HG02970 (cell line): ENCODE measurements around the gene APLP1.
"Not testable (repeated sequence)": the region's sequence is repeated elsewhere in the genome, so short reads cannot be mapped to it uniquely, and the experiment has no call there.

ENCODE experiments used
- ATAC-seq: cut with Tn5 transposase; IDR thresholded peaks from one replicate; pipeline ENCODE4 v1.9.1; 2021; ENCODE audit warnings: mild to moderate bottlenecking, moderate library complexity, moderate number of reproducible peaks; ENCODE audit not compliant: unreplicated experiment, low FRiP score

APLP1 gene

GRCh38 chr19:35902870-35903475 is 34.6 kb downstream of the APLP1 start:
- ATAC-seq, result no peak

- ATAC-seq, result peak; percentile 32
Measured at GRCh38 chr19:35903550-35904179, 35.3 kb downstream of the APLP1 start.

GRCh38 chr19:35904311-35905068 is 36.1 kb downstream of the APLP1 start:
- ATAC-seq, result no peak

DNA sequence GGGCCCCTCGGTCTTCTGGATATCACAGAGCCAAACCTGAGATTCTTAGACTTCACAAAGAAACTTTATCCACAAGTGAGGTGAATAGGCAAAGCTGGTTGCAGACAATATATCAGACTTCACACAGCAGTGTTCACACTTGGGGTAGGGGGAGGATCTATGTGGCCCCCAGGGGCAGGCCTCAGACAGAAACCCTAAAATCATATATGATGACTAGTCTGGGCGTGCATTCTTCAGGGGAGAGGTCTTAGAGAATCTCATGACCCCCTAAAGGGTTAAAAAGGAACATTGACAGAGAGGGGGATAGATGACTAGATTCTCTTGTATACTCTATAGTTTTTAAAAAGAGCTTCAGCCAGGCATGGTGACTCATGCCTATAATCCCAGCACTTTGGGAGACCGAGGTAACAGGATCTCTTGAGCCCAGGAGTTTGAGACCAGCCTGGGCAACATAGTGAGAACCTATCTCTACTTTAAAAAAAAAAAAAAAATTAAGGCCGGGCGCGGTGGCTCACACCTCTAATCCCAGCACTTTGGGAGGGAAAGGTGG is 36.9 kb downstream of the APLP1 start:
- no peak for ATAC-seq

GRCh38 chr19:35907377-35907745 is 39.0 kb downstream of the APLP1 start:
- no peak for ATAC-seq

DNA sequence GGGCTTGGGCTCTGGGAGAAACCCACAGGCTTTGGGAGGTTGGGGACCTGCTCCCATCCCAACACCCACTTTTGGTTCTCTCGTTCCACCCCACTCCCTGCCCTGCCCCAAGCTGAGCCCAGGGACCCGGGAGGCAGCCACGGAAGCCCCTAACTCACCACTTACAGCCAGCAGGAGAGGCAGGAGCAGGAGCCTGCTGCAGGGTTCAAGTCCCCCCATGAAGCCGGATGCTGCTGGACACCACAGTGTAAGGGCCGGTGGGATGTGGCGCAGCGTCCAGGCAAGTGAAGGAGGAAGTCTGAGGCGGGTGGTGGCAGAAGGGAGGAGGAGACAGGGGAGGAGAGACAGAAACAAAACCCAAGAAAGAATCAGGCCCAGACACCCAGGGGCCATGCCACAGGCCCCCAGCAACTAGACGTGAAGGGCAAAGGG is 39.7 kb downstream of the APLP1 start, which contains the start of gene TYROBP:
Gene TYROBP, minus strand, starts transcription at position 286 of the 432 bp plus-strand sequence. Its CDS starts 67 bp downstream, at position 219.
- no peak for ATAC-seq

DNA sequence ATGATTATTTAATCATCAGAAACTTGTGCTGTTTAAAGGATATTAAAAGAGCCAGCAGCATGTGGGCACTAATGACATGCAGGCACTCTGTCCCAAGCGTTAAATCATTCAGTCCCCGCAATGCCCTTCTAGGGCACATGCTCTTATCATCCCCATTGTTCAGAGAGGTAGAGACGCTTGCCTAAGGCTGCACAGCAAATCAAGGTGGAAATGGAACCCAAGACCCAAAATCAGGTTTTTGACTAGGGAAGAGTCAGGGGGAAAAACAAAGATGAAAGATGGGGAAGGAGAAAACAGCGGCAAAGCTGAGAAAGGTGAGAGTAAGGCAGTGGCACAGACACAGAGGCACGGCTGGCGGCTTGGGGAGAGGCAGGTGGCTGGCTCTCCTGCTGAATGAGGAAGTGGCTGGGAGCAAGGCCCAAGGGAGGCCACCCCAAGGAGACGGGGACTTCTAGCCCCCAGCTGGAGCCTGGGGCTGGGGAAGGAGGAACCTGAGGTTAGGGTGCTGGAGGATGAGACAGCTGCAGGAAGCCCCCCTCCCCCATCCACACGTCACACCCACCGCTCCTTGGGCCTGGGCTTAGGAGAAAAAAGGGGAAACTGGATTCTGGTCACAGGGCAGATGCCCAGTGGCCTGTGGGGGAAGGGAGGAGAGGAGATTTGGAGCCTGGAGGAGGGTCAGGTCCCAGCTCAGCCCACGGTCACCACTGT is 40.8 kb downstream of the APLP1 start:
- ATAC-seq, result no peak

- no peak for ATAC-seq
Measured at GRCh38 chr19:35909684-35910035, 41.3 kb downstream of the APLP1 start.

GRCh38 chr19:35910355-35910754 is 42.0 kb downstream of the APLP1 start:
- ATAC-seq, result not testable (repeated sequence)

DNA sequence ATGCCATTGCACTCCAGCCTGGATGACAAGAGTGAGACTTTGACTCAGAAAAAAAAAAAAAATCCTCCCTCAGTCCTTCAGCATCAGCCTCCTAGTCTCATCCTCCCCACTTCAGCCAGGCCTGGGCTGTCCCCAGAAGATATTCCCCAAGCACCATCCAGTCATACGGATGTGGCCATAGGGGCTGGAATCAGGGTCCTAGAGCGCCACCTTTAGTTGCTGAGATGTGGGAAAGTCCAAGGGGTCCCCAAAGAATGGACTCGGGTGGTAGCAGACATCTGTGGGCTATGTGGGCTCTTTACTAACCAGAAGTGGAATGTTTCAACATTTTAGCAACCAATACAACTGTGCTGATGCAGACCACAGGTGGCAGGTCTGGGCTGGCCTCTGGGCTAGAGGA is 42.8 kb downstream of the APLP1 start:
- ATAC-seq, result no peak

DNA sequence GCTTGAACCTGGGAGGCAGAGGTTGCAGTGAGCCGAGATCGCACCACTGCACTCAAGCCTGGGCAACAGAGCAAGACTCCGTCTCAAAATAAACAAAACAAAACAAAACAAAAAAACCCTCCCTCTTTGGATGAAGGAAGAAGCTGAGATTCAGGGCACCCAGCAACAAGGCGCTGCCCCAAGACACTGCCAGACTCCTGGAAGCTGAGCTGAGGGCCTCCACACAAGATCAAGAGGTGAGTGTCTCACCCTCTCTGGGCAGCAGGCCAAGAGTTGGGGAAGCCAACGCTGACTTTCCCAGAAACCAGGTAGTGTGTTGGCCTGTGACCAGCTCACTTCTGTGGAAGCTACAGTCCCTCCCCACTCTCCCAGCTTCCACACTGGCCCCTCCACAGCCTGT is 43.4 kb downstream of the APLP1 start:
- no peak for ATAC-seq

- ATAC-seq, result no peak
Measured at GRCh38 chr19:35913589-35913988, 45.2 kb downstream of the APLP1 start.

DNA sequence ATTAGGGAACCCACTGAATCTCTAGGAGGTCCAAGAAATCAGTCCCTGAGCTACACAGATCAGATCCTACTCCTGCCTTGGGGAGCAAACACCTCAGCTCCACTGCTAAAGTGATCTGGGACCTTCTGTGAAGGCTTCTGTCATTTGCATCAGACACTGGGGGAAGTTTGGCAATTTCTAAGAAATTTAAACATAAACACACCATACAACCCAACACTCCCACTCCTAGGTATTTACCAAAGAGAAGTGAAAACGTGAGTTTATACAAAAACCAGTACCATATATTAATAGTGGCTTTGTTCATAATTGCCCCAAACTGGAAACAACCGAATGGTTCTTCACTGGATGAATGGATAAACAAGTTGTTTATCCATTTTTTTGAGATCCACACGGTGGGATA is 47.1 kb downstream of the APLP1 start:
- ATAC-seq, result no peak

- no peak for ATAC-seq
Measured at GRCh38 chr19:35919306-35919705, 50.9 kb downstream of the APLP1 start.

DNA sequence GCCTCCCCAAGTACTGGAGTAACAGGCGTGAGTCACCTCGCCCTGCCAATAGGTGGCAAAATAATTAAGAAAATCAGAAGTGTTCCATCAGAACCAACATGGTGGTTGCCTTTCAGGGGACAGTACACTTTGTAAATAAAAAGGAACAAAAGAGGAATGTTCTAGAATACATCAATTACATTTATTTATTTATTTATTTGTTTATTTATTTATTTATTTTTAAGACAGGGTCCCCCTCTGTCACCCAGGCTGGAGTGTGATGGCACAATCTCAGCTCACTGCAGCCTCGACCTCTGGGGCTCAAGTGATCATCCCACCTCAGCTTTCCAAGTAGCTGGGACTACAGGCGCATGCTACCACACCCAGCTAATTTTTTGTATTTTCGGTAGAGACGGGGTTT is 52.6 kb downstream of the APLP1 start:
- no peak for ATAC-seq

- no peak for ATAC-seq
Measured at GRCh38 chr19:35925501-35925900, 57.1 kb downstream of the APLP1 start.

GRCh38 chr19:35928507-35928906 is 60.1 kb downstream of the APLP1 start:
- ATAC-seq, result no peak
